Mucosa of descending colon (tissue), 3 donors: ENCODE data around the gene MAP6. TPM values are rescaled to one million over a fixed set of nuclear protein-coding genes. Genes with fewer than 3 reads are reported as not detected.

Source experiments
- ATAC-seq: fragments of 200-7000 bp; cut with Tn5 transposase; one replicate; pipeline ENCODE4 v1.9.1; 2020; ENCODE audit warnings: mild to moderate bottlenecking, moderate library complexity
- DNase-seq, 3 donors: peaks; one replicate each; pipeline ENCODE4 v3.0.0-alpha.2; 2020
- H3K36me3 ChIP-seq: fragments of 200-600 bp; one replicate; pipeline ENCODE4 v1.8.0; 2021; ENCODE audit warnings: low read depth, mild to moderate bottlenecking
- H3K4me1 ChIP-seq: fragments of 200-600 bp; one replicate; pipeline ENCODE4 v1.8.0; 2021; ENCODE audit warnings: low read depth, mild to moderate bottlenecking
- H3K4me3 ChIP-seq: fragments of 200-600 bp; one replicate; pipeline ENCODE4 v1.8.0; 2021; ENCODE audit warnings: mild to moderate bottlenecking
- H3K9me3 ChIP-seq: fragments of 200-600 bp; one replicate; pipeline ENCODE4 v1.8.0; 2021; ENCODE audit warnings: mild to moderate bottlenecking
- CTCF ChIP-seq: fragments of 200-600 bp; IDR thresholded peaks from one replicate; pipeline ENCODE4 v1.8.0; 2022; ENCODE audit warnings: antibody characterized with exemption, mild to moderate bottlenecking
- intact Hi-C, 2 donors: fragments of 100-400 bp; cut with DNase I in 1 of 2; cut with micrococcal nuclease in 1 of 2; formaldehyde crosslinking; loops; one replicate each; pipeline versions ENCODE4 v1.11.0 to v1.11.1; 2022; cut with DNase I, micrococcal nuclease
- total RNA-seq, 3 donors: library from RNA; stranded (reverse); fragmentation: NEBNext Ultra II Directional in 2 of 3; extraction: Animal tissue kit (Norgen Biotek cat#: 25700) in 2 of 3; gene quantifications; one replicate each; pipeline versions ENCODE4 v1.2.1 to v1.2.4, GENCODE V29; 2021 to 2023
- donor health status: DM: no; HTN: no; CAD: no; lungs with moderate emphysema.
- donor health status: DM: no; HTN: no; CAD: no.
- donor health status: DM: no; HTN: yes; CAD: no.

The MAP6 gene
- total RNA-seq, 3 donors from 2014 or later: 0.84 to 17.7 (median 1.9) TPM

- DNase-seq (peak; percentile 53 to 76 (median 55)), ATAC-seq (peak; percentile 79)
- Histone ChIP-seq H3K4me1 (peaks cover 6% of the 10 kb centered on the region), H3K9me3 (no peaks in the 10 kb centered on the region), H3K4me3 (no peak overlapping the region), H3K36me3 (no peaks in the 10 kb centered on the region)
- TF ChIP-seq CTCF: no peak
- intact Hi-C loops: no loop called here
Observed at GRCh38 chr11:75576499-75576918, 92.3 kb downstream of the MAP6 start.

GRCh38 chr11:75576017-75576416, 92.8 kb downstream of the MAP6 start:
- no peaks in the 10 kb centered on the region for H3K36me3 ChIP-seq
- ATAC-seq (no peak), DNase-seq (no peak)
- H3K4me3 ChIP-seq: no peak overlapping the region
- intact Hi-C loops: no loop called here
- no peak for TF ChIP-seq CTCF
- no peaks in the 10 kb centered on the region for H3K9me3 ChIP-seq
- H3K4me1 ChIP-seq: peaks cover 6% of the 10 kb centered on the region

GRCh38 chr11:75574698-75575602, 93.9 kb downstream of the MAP6 start:
- H3K36me3 ChIP-seq: peaks cover 4% of the 10 kb centered on the region
- no peaks in the 10 kb centered on the region for H3K9me3 ChIP-seq
- intact Hi-C loops: no loop called here
- ATAC-seq (no peak), DNase-seq (no peak)
- no peak for TF ChIP-seq CTCF
- no peak overlapping the region for H3K4me3 ChIP-seq
- peaks cover 6% of the 10 kb centered on the region for H3K4me1 ChIP-seq

GRCh38 chr11:75572744-75573143, 96.1 kb downstream of the MAP6 start:
- Histone ChIP-seq H3K9me3 (no peaks in the 10 kb centered on the region), H3K4me3 (no peak overlapping the region), H3K36me3 (peaks cover 10% of the 10 kb centered on the region), H3K4me1 (peaks cover 8% of the 10 kb centered on the region)
- intact Hi-C loops: no loop called here
- DNase-seq (no peak), ATAC-seq (no peak)
- no peak for TF ChIP-seq CTCF

- no peak for TF ChIP-seq CTCF
- Histone ChIP-seq H3K4me1 (peaks cover 7% of the 10 kb centered on the region), H3K4me3 (no peak overlapping the region), H3K9me3 (no peaks in the 10 kb centered on the region), H3K36me3 (peaks cover 10% of the 10 kb centered on the region)
- no peak for ATAC-seq
- DNase-seq: no peak
- intact Hi-C loops: no loop called here
Observed at GRCh38 chr11:75571625-75572024, 97.2 kb downstream of the MAP6 start.
